B cell (primary cell): ENCODE results near the gene LHX6. TPM values are rescaled to one million over a fixed set of nuclear protein-coding genes. Genes with fewer than 3 reads are reported as not detected.

ENCODE experiments used
- ATAC-seq: fragments of 200-7000 bp; cut with Tn5 transposase; one replicate; pipeline ENCODE4 v1.10.0; 2021; ENCODE audit warnings: low read depth, mild to moderate bottlenecking, moderate number of reproducible peaks, moderate library complexity
- CTCF ChIA-PET: fragments of 350-600 bp; sonication (Branson Sonifier 250); formaldehyde crosslinking; loops from one replicate; lab custom pipeline; 2021; ENCODE audit warnings: antibody characterized with exemption, inconsistent platforms; lab: Charles Lee
- POLR2A ChIA-PET: fragments of 350-600 bp; sonication (Branson Sonifier 250); formaldehyde crosslinking; loops from one replicate; lab custom pipeline; 2021; ENCODE audit warnings: antibody characterized with exemption; lab: Charles Lee
- DNase-seq: peaks from one replicate; pipeline ENCODE4 v3.0.0; 2013
- H2AFZ ChIP-seq: 2 replicates; pipeline ENCODE4 v1.6.1; 2012; ENCODE audit warnings: mild to moderate bottlenecking, low read depth, low read length; ENCODE audit not compliant: insufficient read depth, poor library complexity, severe bottlenecking
- H3K27ac ChIP-seq, 2 donors: 1 replicate in 1 of 2; 2 replicates in 1 of 2; pipeline ENCODE4 v1.5.1; 2012 to 2013; ENCODE audit warnings: low read length in 2 of 2, mild to moderate bottlenecking in 2 of 2, moderate library complexity in 1 of 2
- H3K27me3 ChIP-seq, 4 experiments: fragments of 200-600 bp in 1 of 4; sonication (generic) in 1 of 4; replicated peaks in 1 of 4; 1 replicate in 2 of 4; 2 replicates in 2 of 4; pipeline versions ENCODE4 v1.6.1 to v1.7.0; 2013 to 2016; ENCODE audit warnings: low read length in 3 of 4, mild to moderate bottlenecking in 2 of 4, mixed read lengths in 1 of 4, moderate library complexity in 1 of 4; ENCODE audit not compliant: insufficient read depth in 4 of 4, control insufficient read depth in 3 of 4; ENCODE audit errors: control extremely low read depth in 1 of 4
- H3K36me3 ChIP-seq, 2 experiments: replicated peaks in 1 of 2; 1 replicate in 1 of 2; 2 replicates in 1 of 2; pipeline versions ENCODE4 v1.6.1 to v1.7.1; 2013; ENCODE audit warnings: low read length in 1 of 2; ENCODE audit not compliant: insufficient read depth in 2 of 2, control insufficient read depth in 1 of 2; ENCODE audit errors: control extremely low read depth in 1 of 2, extremely low read depth in 1 of 2
- H3K4me1 ChIP-seq, 2 donors: fragments of 200-600 bp in 1 of 2; sonication (generic) in 1 of 2; 1 replicate in 1 of 2; 2 replicates in 1 of 2; pipeline versions ENCODE4 v1.5.1 to v1.6.1; 2013 to 2017; ENCODE audit warnings: low read length in 2 of 2; ENCODE audit not compliant: control insufficient read depth in 2 of 2, insufficient read depth in 2 of 2
- H3K4me2 ChIP-seq: replicated peaks from 2 replicates; pipeline ENCODE3; 2012; ENCODE audit warnings: mild to moderate bottlenecking, low read depth, low read length; ENCODE audit not compliant: poor library complexity, severe bottlenecking
- H3K4me3 ChIP-seq, 5 experiments: fragments of 200-600 bp in 1 of 5; sonication (generic) in 1 of 5; 1 replicate in 3 of 5; 2 replicates in 2 of 5; pipeline versions ENCODE4 v1.5.1 to v1.7.0; 2011 to 2016; ENCODE audit warnings: low read length in 4 of 5, mild to moderate bottlenecking in 4 of 5, low read depth in 2 of 5, control low read depth in 1 of 5, moderate library complexity in 1 of 5; ENCODE audit not compliant: insufficient read depth in 1 of 5; ENCODE audit errors: control extremely low read depth in 1 of 5, extremely low read depth in 1 of 5
- H3K79me2 ChIP-seq: fragments of 200-600 bp; sonication (generic); one replicate; pipeline ENCODE4 v1.6.0; 2016; ENCODE audit warnings: low read length; ENCODE audit not compliant: control insufficient read depth, insufficient read depth
- H3K9ac ChIP-seq: fragments of 200-600 bp; sonication (generic); 2 replicates; pipeline ENCODE4 v1.6.1; 2017; ENCODE audit warnings: mild to moderate bottlenecking, low read length, moderate library complexity
- H3K9me3 ChIP-seq, 3 donors: one replicate each; pipeline versions ENCODE4 v1.6.1 to v1.7.1; 2013; ENCODE audit warnings: low read length in 2 of 3; ENCODE audit not compliant: control insufficient read depth in 2 of 3, insufficient read depth in 1 of 3; ENCODE audit errors: control extremely low read depth in 1 of 3
- H4K20me1 ChIP-seq: 2 replicates; pipeline ENCODE4 v1.6.0; 2012; ENCODE audit warnings: mild to moderate bottlenecking, low read length; ENCODE audit not compliant: insufficient read depth, control insufficient read depth, poor library complexity, severe bottlenecking
- H3K27ac Mint-ChIP-seq: one replicate; pipeline ENCODE4 v1.8.0; 2021; ENCODE audit warnings: mixed read lengths
- H3K27me3 Mint-ChIP-seq: one replicate; pipeline ENCODE4 v1.8.0; 2021; ENCODE audit warnings: mixed read lengths
- H3K4me1 Mint-ChIP-seq: one replicate; pipeline ENCODE4 v1.8.0; 2021; ENCODE audit warnings: mixed read lengths
- H3K4me3 Mint-ChIP-seq: one replicate; pipeline ENCODE4 v1.8.0; 2021; ENCODE audit warnings: mixed read lengths
- H3K9me3 Mint-ChIP-seq: one replicate; pipeline ENCODE4 v1.8.0; 2022; ENCODE audit warnings: mixed read lengths; ENCODE audit not compliant: insufficient read depth
- CTCF ChIP-seq: fragments of 200-600 bp; IDR thresholded peaks from one replicate; pipeline ENCODE4 v1.8.0; 2022; ENCODE audit warnings: antibody characterized with exemption, mild to moderate bottlenecking
- EZH2 ChIP-seq: IDR thresholded peaks from 2 replicates; pipeline ENCODE4 v1.6.1; 2012; ENCODE audit warnings: borderline replicate concordance, low read depth, mild to moderate bottlenecking, moderate library complexity, low read length; ENCODE audit not compliant: insufficient read depth, poor library complexity, severe bottlenecking
- WGBS: methylation state at CpG from one replicate; pipeline ENCODE4 v1.1.5; 2013; ENCODE audit warnings: missing lambda C conversion rate; ENCODE audit not compliant: insufficient coverage; 5-methylcytosine and 5-hydroxymethylcytosine counted together
- intact Hi-C: fragments of 100-400 bp; cut with micrococcal nuclease; formaldehyde crosslinking; loops from one replicate; pipeline ENCODE4 v1.10.0; 2022
- polyA plus RNA-seq: library from polyadenylated mRNA; depleted of rRNA; stranded (reverse); fragments of >200 nt; gene quantifications from 2 replicates; pipeline ENCODE4 v1.2.3, GENCODE V29; 2012
- total RNA-seq, 2 donors: library from RNA; stranded (reverse); fragments of 120-200 nt in 1 of 2; gene quantifications; 1 replicate in 1 of 2; 2 replicates in 1 of 2; pipeline versions ENCODE4 v1.2.3 to v1.2.4, GENCODE V29; 2013 to 2022

Gene LHX6
- total and polyA plus RNA-seq, 2 donors (not counting 1 experiment from before 2014, with no cell fraction given) = 0.03 TPM; not detected in 1

- H3K9me3 Mint-ChIP-seq = no peaks in the 10 kb centered on the region
- ATAC-seq (no peak), DNase-seq (no peak)
- Histone ChIP-seq H3K9ac (no peak overlapping the region), H3K36me3 (no peaks in the 10 kb centered on the region), H3K27ac (no peak overlapping the region), H2AFZ (no peak overlapping the region), H3K9me3 (no peaks in the 10 kb centered on the region), H3K4me2 (no peak overlapping the region), H3K4me1 (no peaks in the 10 kb centered on the region), H3K27me3 (peaks cover 0 to 12% (median 0%) of the 10 kb centered on the region in 4 experiments), H4K20me1 (no peaks in the 10 kb centered on the region), H3K79me2 (no peaks in the 10 kb centered on the region), H3K4me3 (no peak overlapping the region)
- TF ChIP-seq CTCF = no peak
- no peak for TF ChIP-seq EZH2
- no peak overlapping the region for H3K27ac Mint-ChIP-seq
- intact Hi-C loops = no loop called here
- peaks cover 12% of the 10 kb centered on the region for H3K27me3 Mint-ChIP-seq
- 75% methylated on average over 2 of the region's 4 CpGs for WGBS
- H3K4me1 Mint-ChIP-seq = no peaks in the 10 kb centered on the region
- no peak overlapping the region for H3K4me3 Mint-ChIP-seq
- POLR2A ChIA-PET = no interaction called here
- CTCF ChIA-PET = no interaction called here
These were observed 32.9 kb downstream of the LHX6 start for GRCh38 chr9:122195875-122196274.

GRCh38 chr9:122193651-122194050 is 35.1 kb downstream of the LHX6 start:
- Histone ChIP-seq H4K20me1 (no peaks in the 10 kb centered on the region), H3K27me3 (peaks cover 0 to 12% (median 0%) of the 10 kb centered on the region in 4 experiments), H2AFZ (no peak overlapping the region), H3K4me1 (no peaks in the 10 kb centered on the region), H3K9me3 (no peaks in the 10 kb centered on the region), H3K4me3 (no peak overlapping the region), H3K27ac (no peak overlapping the region), H3K36me3 (no peaks in the 10 kb centered on the region), H3K9ac (no peak overlapping the region), H3K4me2 (no peak overlapping the region), H3K79me2 (no peaks in the 10 kb centered on the region)
- no peak overlapping the region for H3K27ac Mint-ChIP-seq
- H3K4me3 Mint-ChIP-seq = no peak overlapping the region
- POLR2A ChIA-PET = no interaction called here
- no peaks in the 10 kb centered on the region for H3K9me3 Mint-ChIP-seq
- WGBS = 87% methylated on average over 4 of the region's 6 CpGs
- peaks cover 12% of the 10 kb centered on the region for H3K27me3 Mint-ChIP-seq
- no peak for TF ChIP-seq EZH2
- TF ChIP-seq CTCF = no peak
- ATAC-seq = no peak
- no peaks in the 10 kb centered on the region for H3K4me1 Mint-ChIP-seq
- intact Hi-C loops = no loop called here
- DNase-seq = no peak
- CTCF ChIA-PET = no interaction called here
